Measurements from ENCODE around the gene WFS1.

Gene WFS1

GRCh38 chr4:6235901-6236640, 33.6 kb upstream of the WFS1 start:
- in situ Hi-C loops (cut with HindIII; ENCODE audit: low sequenced_read_pairs) = no loop called here

- in situ Hi-C loops (cut with HindIII; ENCODE audit: low sequenced_read_pairs) = no loop called here
These were observed 32.7 kb upstream of the WFS1 start for GRCh38 chr4:6236816-6237390.

- in situ Hi-C loops (cut with HindIII; ENCODE audit: low sequenced_read_pairs) = no loop called here
These were observed 30.2 kb upstream of the WFS1 start for GRCh38 chr4:6239486-6239885.

- in situ Hi-C loops (cut with HindIII; ENCODE audit: low sequenced_read_pairs) = no loop called here
These were observed 29.7 kb upstream of the WFS1 start for GRCh38 chr4:6239968-6240367.

GRCh38 chr4:6241062-6241845, 28.4 kb upstream of the WFS1 start:
- in situ Hi-C loops (cut with HindIII; ENCODE audit: low sequenced_read_pairs) = no loop called here

- in situ Hi-C loops (cut with HindIII; ENCODE audit: low sequenced_read_pairs) = no loop called here
These were observed 27.2 kb upstream of the WFS1 start for GRCh38 chr4:6242271-6243029.

GRCh38 chr4:6245246-6246169, 24.1 kb upstream of the WFS1 start:
- in situ Hi-C loops (cut with HindIII; ENCODE audit: low sequenced_read_pairs) = no loop called here

GRCh38 chr4:6246170-6246634, 23.4 kb upstream of the WFS1 start:
- in situ Hi-C loops (cut with HindIII; ENCODE audit: low sequenced_read_pairs) = no loop called here

GRCh38 chr4:6248394-6248793, 21.3 kb upstream of the WFS1 start:
- in situ Hi-C loops (cut with HindIII; ENCODE audit: low sequenced_read_pairs) = no loop called here

- in situ Hi-C loops (cut with HindIII; ENCODE audit: low sequenced_read_pairs) = loop anchor here (25.0 kb wide), 2 partner anchors 137 to 263 kb away; no protein-coding TSS in a partner anchor
These were observed 19.2 kb upstream of the WFS1 start for GRCh38 chr4:6250235-6250983.

- in situ Hi-C loops (cut with HindIII; ENCODE audit: low sequenced_read_pairs) = loop anchor here (25.0 kb wide), 2 partner anchors 136 to 264 kb away; no protein-coding TSS in a partner anchor
These were observed 18.7 kb upstream of the WFS1 start for GRCh38 chr4:6250984-6251295.

GRCh38 chr4:6251365-6251764, 18.3 kb upstream of the WFS1 start:
- in situ Hi-C loops (cut with HindIII; ENCODE audit: low sequenced_read_pairs) = loop anchor here (25.0 kb wide), 2 partner anchors 136 to 264 kb away; no protein-coding TSS in a partner anchor

- in situ Hi-C loops (cut with HindIII; ENCODE audit: low sequenced_read_pairs) = loop anchor here (25.0 kb wide), 2 partner anchors 135 to 265 kb away; no protein-coding TSS in a partner anchor
These were observed 17.6 kb upstream of the WFS1 start for GRCh38 chr4:6252051-6252450.

- in situ Hi-C loops (cut with HindIII; ENCODE audit: low sequenced_read_pairs) = loop anchor here (25.0 kb wide), 2 partner anchors 134 to 266 kb away; no protein-coding TSS in a partner anchor
These were observed 16.5 kb upstream of the WFS1 start for GRCh38 chr4:6253111-6253510.

- in situ Hi-C loops (cut with HindIII; ENCODE audit: low sequenced_read_pairs) = loop anchor here (25.0 kb wide), 2 partner anchors 133 to 267 kb away; no protein-coding TSS in a partner anchor
These were observed 15.7 kb upstream of the WFS1 start for GRCh38 chr4:6253961-6254360.

- in situ Hi-C loops (cut with HindIII; ENCODE audit: low sequenced_read_pairs) = loop anchor here (25.0 kb wide), 2 partner anchors 131 to 269 kb away; no protein-coding TSS in a partner anchor
These were observed 13.5 kb upstream of the WFS1 start for GRCh38 chr4:6256141-6256540.

- in situ Hi-C loops (cut with HindIII; ENCODE audit: low sequenced_read_pairs) = loop anchor here (25.0 kb wide), 2 partner anchors 130 to 270 kb away; no protein-coding TSS in a partner anchor
These were observed 12.2 kb upstream of the WFS1 start for GRCh38 chr4:6257247-6258025.

GRCh38 chr4:6258026-6258360, 11.7 kb upstream of the WFS1 start:
- in situ Hi-C loops (cut with HindIII; ENCODE audit: low sequenced_read_pairs) = loop anchor here (25.0 kb wide), 2 partner anchors 129 to 271 kb away; no protein-coding TSS in a partner anchor

Measured in DLD1 (cell line).